Pancreas (tissue), 10 donors: ENCODE measurements around the gene CDH4. TPM values are rescaled to one million over a fixed set of nuclear protein-coding genes. Genes with fewer than 3 reads are reported as not detected.

ENCODE experiments used
- ATAC-seq, 4 donors: fragments of 200-7000 bp; cut with Tn5 transposase; one replicate each; pipeline versions ENCODE4 v1.8.0 to v1.9.1; 2020; ENCODE audit warnings: mild to moderate bottlenecking in 4 of 4, moderate library complexity in 4 of 4
- DNase-seq, 6 donors: peaks; one replicate each; pipeline ENCODE4 v3.0.0-alpha.2; 2020
- FAIRE-seq: peaks from 2 replicates; lab custom pipeline; 2012; peaks lifted over from hg19 to GRCh38; lab: Jason Lieb, UNC
- H3K27ac ChIP-seq, 4 donors: fragments of 200-600 bp; sonication (generic); 1 replicate in 3 of 4; 2 replicates in 1 of 4; pipeline versions ENCODE4 v1.5.0 to v1.8.0; 2020
- H3K27me3 ChIP-seq, 4 donors: fragments of 200-600 bp; one replicate each; pipeline ENCODE4 v1.8.0; 2021
- H3K36me3 ChIP-seq, 3 donors: fragments of 200-600 bp; sonication (generic) in 1 of 3; one replicate each; pipeline versions ENCODE4 v1.5.0 to v1.8.0; 2020 to 2021
- H3K4me1 ChIP-seq, 3 donors: fragments of 200-600 bp; one replicate each; pipeline ENCODE4 v1.8.0; 2021
- H3K4me3 ChIP-seq, 4 donors: fragments of 200-600 bp; sonication (generic) in 2 of 4; one replicate each; pipeline versions ENCODE4 v1.5.0 to v1.8.0; 2020 to 2021
- H3K9me3 ChIP-seq, 4 donors: fragments of 200-600 bp; one replicate each; pipeline ENCODE4 v1.8.0; 2021
- CTCF ChIP-seq, 4 donors: fragments of 200-600 bp; sonication (generic) in 3 of 4; IDR thresholded peaks; one replicate each; pipeline versions ENCODE4 v1.5.0 to v1.8.0; 2021; ENCODE audit warnings: antibody characterized with exemption in 4 of 4
- WGBS, 2 donors: extraction: QIAGEN DNeasy Blood & Tissue Kit; methylation state at CpG; one replicate each; pipeline ENCODE4 v1.1.7; 2013; 5-methylcytosine and 5-hydroxymethylcytosine counted together
- intact Hi-C, 3 donors: fragments of 100-400 bp; cut with DNase I; formaldehyde crosslinking; loops; one replicate each; pipeline versions ENCODE4 v1.11.1 to v1.14.2; 2022
- polyA plus RNA-seq, 2 donors: library from polyadenylated mRNA; stranded (reverse); fragments of 200-250 nt; gene quantifications; one replicate each; pipeline ENCODE4 v1.2.3, GENCODE V29; 2013
- total RNA-seq, 6 donors: library from RNA; stranded (reverse); fragmentation: NEBNext Ultra II Directional in 4 of 6; extraction: Animal tissue kit (Norgen Biotek cat#: 25700) in 4 of 6; gene quantifications; one replicate each; pipeline versions ENCODE4 v1.2.1 to v1.2.4, GENCODE V29; 2021 to 2023
- donor health status: healthy with polysubstance abuse.
- donor health status: DM: no; HTN: no; CAD: no; lungs with moderate emphysema.
- donor health status: DM: no; HTN: no; CAD: no.
- donor health status: control.
- donor health status: control.
- donor health status: Bipolar disorder and iron deficiency.
- donor health status: DM: yes; HTN: yes; CAD: no.
- donor health status: DM: no; HTN: no; CAD: no.
- donor health status: DM: no; HTN: no; CAD: no.
- donor health status: DM: yes; HTN: yes; CAD: no.

CDH4 gene
- total and polyA plus RNA-seq, 8 donors, result 0.04 to 1.4 (median 0.27) TPM

GRCh38 chr20:61810738-61811135 is 558.7 kb downstream of the CDH4 start:
- WGBS, 2 donors, result 68 to 78% methylated on average over 17 of the region's 17 CpGs
- ATAC-seq (no peak), DNase-seq (peak in 1 of 6 donors; percentile 32)

GRCh38 chr20:61811166-61811565 is 559.1 kb downstream of the CDH4 start:
- Histone ChIP-seq H3K27me3 (no peaks in the 10 kb centered on the region), H3K27ac (no peak overlapping the region), H3K36me3 (no peaks in the 10 kb centered on the region), H3K4me3 (no peak overlapping the region), H3K4me1 (no peaks in the 10 kb centered on the region), H3K9me3 (no peaks in the 10 kb centered on the region)
- no peak for TF ChIP-seq CTCF (IDR thresholded peaks at IDR 0.05)
- WGBS, 2 donors, result 55 to 64% methylated on average over 5 of the region's 5 CpGs
- intact Hi-C loops, result no loop called here
- no peak for DNase-seq
- FAIRE-seq, result no peak
- ATAC-seq, result no peak

More at GRCh38 chr20:61810738-61811135, 558.7 kb downstream of the CDH4 start:
- no peak for FAIRE-seq
- Histone ChIP-seq H3K27me3 (no peaks in the 10 kb centered on the region), H3K9me3 (no peaks in the 10 kb centered on the region), H3K4me1 (no peaks in the 10 kb centered on the region), H3K36me3 (no peaks in the 10 kb centered on the region), H3K4me3 (no peak overlapping the region), H3K27ac (no peak overlapping the region)
- intact Hi-C loops, result no loop called here
- no peak for TF ChIP-seq CTCF (IDR thresholded peaks at IDR 0.05)

- H3K9me3 ChIP-seq, result no peaks in the 10 kb centered on the region
- no peak for FAIRE-seq
- 64 to 71% methylated on average over 15 of the region's 15 CpGs for WGBS, 2 donors
- no peak overlapping the region for H3K4me3 ChIP-seq
- no peaks in the 10 kb centered on the region for H3K36me3 ChIP-seq
- no peaks in the 10 kb centered on the region for H3K4me1 ChIP-seq
- peak in 1 of 6 donors; percentile 33 for DNase-seq
- intact Hi-C loops, result no loop called here
- ATAC-seq, result no peak
- H3K27ac ChIP-seq, result no peak overlapping the region
- no peak for TF ChIP-seq CTCF (IDR thresholded peaks at IDR 0.05)
- no peaks in the 10 kb centered on the region for H3K27me3 ChIP-seq
Observed at GRCh38 chr20:61812121-61812844, 560.2 kb downstream of the CDH4 start.

GRCh38 chr20:61812845-61813485 is 560.9 kb downstream of the CDH4 start:
- Histone ChIP-seq H3K36me3 (no peaks in the 10 kb centered on the region), H3K9me3 (no peaks in the 10 kb centered on the region), H3K27ac (no peak overlapping the region), H3K4me1 (no peaks in the 10 kb centered on the region), H3K4me3 (no peak overlapping the region), H3K27me3 (no peaks in the 10 kb centered on the region)
- DNase-seq, result peak in 1 of 6 donors; percentile 43
- FAIRE-seq, result no peak
- no peak for ATAC-seq
- TF ChIP-seq CTCF (IDR thresholded peaks at IDR 0.05), result no peak
- intact Hi-C loops, result no loop called here
- 64 to 67% methylated on average over 14 of the region's 14 CpGs for WGBS, 2 donors

- Histone ChIP-seq H3K27me3 (no peaks in the 10 kb centered on the region), H3K4me3 (no peak overlapping the region), H3K9me3 (no peaks in the 10 kb centered on the region), H3K4me1 (no peaks in the 10 kb centered on the region), H3K36me3 (no peaks in the 10 kb centered on the region), H3K27ac (no peak overlapping the region)
- intact Hi-C loops, result no loop called here
- ATAC-seq (no peak), FAIRE-seq (no peak), DNase-seq (peak in 1 of 6 donors; percentile 14)
- WGBS, 2 donors, result 59 to 61% methylated on average over 7 of the region's 7 CpGs
- no peak for TF ChIP-seq CTCF (IDR thresholded peaks at IDR 0.05)
Observed at GRCh38 chr20:61813791-61814190, 561.7 kb downstream of the CDH4 start.
